Ascending aorta (tissue), 2 donors: ENCODE results near the gene METTL2A. TPM values are rescaled to one million over a fixed set of nuclear protein-coding genes. Genes with fewer than 3 reads are reported as not detected.
"Not testable (repeated sequence)": the region's sequence is repeated elsewhere in the genome, so short reads cannot be mapped to it uniquely, and the experiment has no call there.

Experiments
- DNase-seq, 2 donors: peaks; one replicate each; pipeline ENCODE4 v3.0.0-alpha.2; 2019; ENCODE audit warnings: low spot score in 2 of 2
- H3K27ac ChIP-seq, 2 donors: fragments of 200-600 bp; sonication (generic); one replicate each; pipeline ENCODE4 v1.5.1; 2016 to 2017; ENCODE audit warnings: mild to moderate bottlenecking in 1 of 2
- H3K27me3 ChIP-seq: fragments of 200-600 bp; sonication (generic); one replicate; pipeline ENCODE4 v1.5.1; 2017
- H3K36me3 ChIP-seq, 2 donors: fragments of 200-600 bp; sonication (generic); one replicate each; pipeline ENCODE4 v1.5.1; 2016
- H3K4me1 ChIP-seq, 2 donors: fragments of 200-600 bp; sonication (generic); one replicate each; pipeline ENCODE4 v1.5.1; 2016 to 2017; ENCODE audit warnings: mild to moderate bottlenecking in 1 of 2
- H3K4me3 ChIP-seq, 2 donors: fragments of 200-600 bp; sonication (generic); one replicate each; pipeline ENCODE4 v1.5.1; 2016 to 2017; ENCODE audit warnings: mild to moderate bottlenecking in 1 of 2
- H3K9me3 ChIP-seq, 2 donors: fragments of 200-600 bp; sonication (generic); one replicate each; pipeline ENCODE4 v1.5.1; 2016
- CTCF ChIP-seq, 3 experiments: fragments of 200-600 bp in 2 of 3; fragments of 450-650 bp in 1 of 3; sonication (generic) in 2 of 3; IDR thresholded peaks; one replicate each; pipeline ENCODE4 v1.5.1; 2016 to 2019; ENCODE audit warnings: antibody characterized with exemption in 3 of 3, mild to moderate bottlenecking in 1 of 3, moderate library complexity in 1 of 3
- intact Hi-C: fragments of 100-400 bp; cut with DNase I; formaldehyde crosslinking; loops from one replicate; pipeline ENCODE4 v1.15.1; 2023
- total RNA-seq: library from RNA; depleted of rRNA; stranded (reverse); fragments of >200 nt; gene quantifications from one replicate; pipeline ENCODE4 v1.1.0, GENCODE V29; 2016

Gene METTL2A
- total RNA-seq, 1 donor from 2014 or later = 3.3 TPM

- no peak for DNase-seq
- no peaks in the 10 kb centered on the region for H3K27me3 ChIP-seq
- no peak overlapping the region for H3K27ac ChIP-seq
These were observed 32.3 kb downstream of the METTL2A start for GRCh38 chr17:62456016-62456415.

GRCh38 chr17:62458483-62458882, 34.8 kb downstream of the METTL2A start:
- H3K4me1 ChIP-seq, H3K36me3 ChIP-seq, H3K27me3 ChIP-seq, intact Hi-C loops, H3K9me3 ChIP-seq, H3K4me3 ChIP-seq, H3K27ac ChIP-seq, DNase-seq: not testable (repeated sequence)

More at GRCh38 chr17:62456016-62456415, 32.3 kb downstream of the METTL2A start:
- no peak overlapping the region for H3K4me3 ChIP-seq
- no peaks in the 10 kb centered on the region for H3K36me3 ChIP-seq
- intact Hi-C loops = no loop called here
- TF ChIP-seq CTCF (IDR thresholded peaks at IDR 0.05) = no peak
- H3K9me3 ChIP-seq = no peaks in the 10 kb centered on the region
- H3K4me1 ChIP-seq = no peaks in the 10 kb centered on the region

- H3K27me3 ChIP-seq, H3K4me3 ChIP-seq, H3K4me1 ChIP-seq, H3K9me3 ChIP-seq, DNase-seq, H3K27ac ChIP-seq, intact Hi-C loops, H3K36me3 ChIP-seq: not testable (repeated sequence)
These were observed 40.7 kb downstream of the METTL2A start for GRCh38 chr17:62464422-62464821.

- H3K36me3 ChIP-seq, H3K4me3 ChIP-seq, DNase-seq, H3K27me3 ChIP-seq, intact Hi-C loops, H3K9me3 ChIP-seq, H3K4me1 ChIP-seq, H3K27ac ChIP-seq: not testable (repeated sequence)
These were observed 41.6 kb downstream of the METTL2A start for GRCh38 chr17:62465271-62465670.

GRCh38 chr17:62470666-62471379, 47.1 kb downstream of the METTL2A start:
- peak in 1 of 2 donors; percentile 72 for DNase-seq
- intact Hi-C loops = loop anchor here (10.0 kb wide), 1 partner anchor 46 kb away; the partner anchor contains the start of gene METTL2A
- H3K27ac ChIP-seq = peak overlapping the region; percentile 45 to 48
- H3K4me3 ChIP-seq, H3K27me3 ChIP-seq, H3K4me1 ChIP-seq, H3K9me3 ChIP-seq, H3K36me3 ChIP-seq: not testable (repeated sequence)

- H3K27ac ChIP-seq, H3K9me3 ChIP-seq, H3K4me1 ChIP-seq, H3K36me3 ChIP-seq, H3K4me3 ChIP-seq, DNase-seq, H3K27me3 ChIP-seq: not testable (repeated sequence)
- intact Hi-C loops = loop anchor here (10.0 kb wide), 1 partner anchor 47 kb away; the partner anchor contains the start of gene METTL2A
These were observed 47.7 kb downstream of the METTL2A start for GRCh38 chr17:62471380-62471880.

GRCh38 chr17:62473030-62473982, 49.6 kb downstream of the METTL2A start:
- not testable (repeated sequence) for H3K9me3 ChIP-seq, H3K27ac ChIP-seq, H3K4me1 ChIP-seq, H3K36me3 ChIP-seq, H3K4me3 ChIP-seq, H3K27me3 ChIP-seq, DNase-seq
- intact Hi-C loops = loop anchor here (10.0 kb wide), 1 partner anchor 49 kb away; the partner anchor contains the start of gene METTL2A

GRCh38 chr17:62477111-62477510, 53.4 kb downstream of the METTL2A start:
- DNase-seq = peak in 1 of 2 donors; percentile 52
- H3K9me3 ChIP-seq, H3K36me3 ChIP-seq, H3K27me3 ChIP-seq: not testable (repeated sequence)
- Histone ChIP-seq H3K4me3 (peak overlapping the region; percentile 84 to 88), H3K27ac (peak overlapping the region; percentile 92 to 94), H3K4me1 (peaks cover 5 to 13% of the 10 kb centered on the region in 2 donors)
- intact Hi-C loops = loop anchor here (5.0 to 10.0 kb wide), 2 partner anchors 52 to 1145 kb away; partner anchors contain the start of genes MAP3K3 and METTL2A

GRCh38 chr17:62477718-62478408, 54.2 kb downstream of the METTL2A start:
- peaks cover 3 to 14% of the 10 kb centered on the region in 2 donors for H3K36me3 ChIP-seq
- peak overlapping the region; percentile 84 to 88 for H3K4me3 ChIP-seq
- H3K27ac ChIP-seq = peak overlapping the region; percentile 92 to 94
- intact Hi-C loops = loop anchor here (5.0 to 10.0 kb wide), 2 partner anchors 53 to 1144 kb away; partner anchors contain the start of genes MAP3K3 and METTL2A
- peaks cover 5 to 18% of the 10 kb centered on the region in 2 donors for H3K4me1 ChIP-seq
- H3K27me3 ChIP-seq, H3K9me3 ChIP-seq: not testable (repeated sequence)
- DNase-seq = peak in 1 of 2 donors; percentile 69
